ENCODE data around the gene ELK4.

The ELK4 gene

GRCh38 chr1:205593532-205593931 lies 38.3 kb downstream of the ELK4 start:
- no peak for DNase-seq

GRCh38 chr1:205592443-205593003 lies 39.3 kb downstream of the ELK4 start:
- DNase-seq, result no peak

- peak; percentile 94 for DNase-seq
Measured at GRCh38 chr1:205591522-205592351, 40.1 kb downstream of the ELK4 start.

GRCh38 chr1:205590777-205591513 lies 40.9 kb downstream of the ELK4 start:
- no peak for DNase-seq

GRCh38 chr1:205590457-205590768 lies 41.4 kb downstream of the ELK4 start:
- DNase-seq, result no peak

- no peak for DNase-seq
Measured at GRCh38 chr1:205589618-205590456, 42.0 kb downstream of the ELK4 start.

- DNase-seq, result no peak
Measured at GRCh38 chr1:205589046-205589445, 42.8 kb downstream of the ELK4 start.

GRCh38 chr1:205588636-205589035 lies 43.2 kb downstream of the ELK4 start:
- peak; percentile 52 for DNase-seq

GRCh38 chr1:205587581-205587980 lies 44.2 kb downstream of the ELK4 start:
- DNase-seq, result no peak

GRCh38 chr1:205585835-205586785 lies 45.7 kb downstream of the ELK4 start:
- no peak for DNase-seq

GRCh38 chr1:205585169-205585834 lies 46.5 kb downstream of the ELK4 start:
- no peak for DNase-seq

GRCh38 chr1:205584732-205585131 lies 47.1 kb downstream of the ELK4 start:
- DNase-seq, result no peak

- DNase-seq, result no peak
Measured at GRCh38 chr1:205583461-205584130, 48.2 kb downstream of the ELK4 start.

GRCh38 chr1:205582471-205583291 lies 49.1 kb downstream of the ELK4 start:
- peak; percentile 48 for DNase-seq

- DNase-seq, result no peak
Measured at GRCh38 chr1:205582046-205582445, 49.8 kb downstream of the ELK4 start.

- no peak for DNase-seq
Measured at GRCh38 chr1:205581321-205581980, 50.4 kb downstream of the ELK4 start.

- no peak for DNase-seq
Measured at GRCh38 chr1:205580923-205581180, 51.0 kb downstream of the ELK4 start.

- no peak for DNase-seq
Measured at GRCh38 chr1:205580140-205580922, 51.5 kb downstream of the ELK4 start.

GRCh38 chr1:205579711-205580110 lies 52.1 kb downstream of the ELK4 start:
- DNase-seq, result no peak
